Measurements from ENCODE around the gene FASTKD1. TPM values are rescaled to one million over a fixed set of nuclear protein-coding genes. Genes with fewer than 3 reads are reported as not detected.

FASTKD1 gene
- polyA plus RNA-seq, 1 of the 3 experiments (the other 2 are of a cell fraction), result 8.7 TPM

DNA sequence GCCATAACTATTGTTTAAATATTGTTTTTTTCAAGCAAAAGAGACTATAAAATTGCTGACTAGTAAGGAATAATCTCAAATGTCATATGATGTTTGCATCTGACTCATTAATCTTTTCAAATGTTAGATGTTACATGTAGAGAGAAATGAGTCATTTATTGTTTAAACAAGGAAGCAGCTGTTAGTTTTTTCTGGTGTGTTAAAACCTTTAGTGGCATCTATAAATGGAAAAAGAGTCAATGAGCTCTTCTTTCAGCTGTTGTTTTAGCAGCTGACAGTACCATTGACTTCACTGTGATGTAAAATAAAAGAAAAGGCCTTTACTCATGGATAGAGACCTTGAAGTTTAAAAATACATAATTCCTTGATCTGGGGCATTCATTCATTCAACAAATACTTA, 66.0 kb downstream of the FASTKD1 start:
- Histone ChIP-seq H3K27ac (ENCODE audit: low read depth in 2 of 2, low read length in 1 of 2) (no peak overlapping the region), H3K4me3 (ENCODE audit: low read depth in 2 of 2, low read length in 1 of 2) (no peak overlapping the region), H3K9me3 (no peaks in the 10 kb centered on the region), H2AFZ (ENCODE audit: low read depth) (no peak overlapping the region), H3K9ac (no peak overlapping the region), H3K4me1 (ENCODE audit: control insufficient read depth in 1 of 2, insufficient read depth in 2 of 2, low read depth in 1 of 2, low read length in 1 of 2) (0 out of 4 replicates have a peak, but pooled peaks cover 0 to 9% of the 10 kb centered on the region in 2 experiments), H3F3A (replicated peaks; ENCODE audit: insufficient read depth) (peaks cover 27% of the 10 kb centered on the region), H4K20me1 (ENCODE audit: insufficient read depth) (no peaks in the 10 kb centered on the region), H3K4me2 (no peak overlapping the region), H3K9me2 (no peaks in the 10 kb centered on the region), H3K27me3 (ENCODE audit: insufficient read depth) (no peaks in the 10 kb centered on the region), H3K36me3 (replicated peaks in 1 of 2; ENCODE audit: control insufficient read depth in 1 of 2, insufficient read depth in 2 of 2, low read length in 1 of 2) (peaks cover 5 to 11% of the 10 kb centered on the region in 2 experiments), H3K79me2 (ENCODE audit: insufficient read depth) (no peaks in the 10 kb centered on the region)
- DNase-seq, result no peak
- ChIA-PET CTCF (interaction anchor here (1.3 kb wide), 1 partner anchor 28 kb away, joined by 4 read pairs; no protein-coding TSS in a partner anchor), POLR2A (no interaction called here)
- TF ChIP-seq NFIC (IDR thresholded peaks at IDR 0.05; ENCODE audit: borderline replicate concordance) (no peak), FOSL2 (IDR thresholded peaks at IDR 0.05; ENCODE audit: borderline replicate concordance, low read depth) (peak; percentile 10; the same call in 1 of the 2 replicates), JUND (IDR thresholded peaks at IDR 0.05) (0 out of 2 replicates have a peak, but pooled peaks have one; percentile 4)

GRCh38 chr2:169504651-169505050, 69.0 kb downstream of the FASTKD1 start:
- H3K9ac ChIP-seq, result no peak overlapping the region
- ChIA-PET CTCF (no interaction called here), POLR2A (no interaction called here)
- H3K4me2 ChIP-seq, result no peak overlapping the region
- peaks cover 5 to 27% of the 10 kb centered on the region in 2 experiments for H3K36me3 ChIP-seq (replicated peaks in 1 of 2; ENCODE audit: control insufficient read depth in 1 of 2, insufficient read depth in 2 of 2, low read length in 1 of 2)
- no peaks in the 10 kb centered on the region for H3K27me3 ChIP-seq (ENCODE audit: insufficient read depth)
- no peaks in the 10 kb centered on the region for H4K20me1 ChIP-seq (ENCODE audit: insufficient read depth)
- no peaks in the 10 kb centered on the region for H3K79me2 ChIP-seq (ENCODE audit: insufficient read depth)
- H3K9me3 ChIP-seq, result no peaks in the 10 kb centered on the region
- DNase-seq, result no peak
- 98% methylated on average over 12 of the region's 19 CpGs for WGBS (ENCODE audit: low lambda C conversion rate)
- H3K4me3 ChIP-seq (ENCODE audit: low read depth in 2 of 2, low read length in 1 of 2), result no peak overlapping the region
- no peaks in the 10 kb centered on the region for H3K9me2 ChIP-seq
- H2AFZ ChIP-seq (ENCODE audit: low read depth), result no peak overlapping the region
- TF ChIP-seq TCF12 (IDR thresholded peaks at IDR 0.05) (no peak), MEF2A (IDR thresholded peaks at IDR 0.05; ENCODE audit: borderline replicate concordance, low read depth) (no peak), RAD21 (IDR thresholded peaks at IDR 0.05; ENCODE audit: low read length) (no peak)
- H3K4me1 ChIP-seq (ENCODE audit: control insufficient read depth in 1 of 2, insufficient read depth in 2 of 2, low read depth in 1 of 2, low read length in 1 of 2), result 0 out of 4 replicates have a peak, but pooled peaks cover 0 to 7% of the 10 kb centered on the region in 2 experiments
- no peak overlapping the region for H3K27ac ChIP-seq (ENCODE audit: low read depth in 2 of 2, low read length in 1 of 2)
- peaks cover 26% of the 10 kb centered on the region for H3F3A ChIP-seq (replicated peaks; ENCODE audit: insufficient read depth)

- no peak overlapping the region for H3K9ac ChIP-seq
- no peak for DNase-seq
- H3K27me3 ChIP-seq (ENCODE audit: insufficient read depth), result no peaks in the 10 kb centered on the region
- ChIA-PET POLR2A (no interaction called here), CTCF (no interaction called here)
- no peaks in the 10 kb centered on the region for H4K20me1 ChIP-seq (ENCODE audit: insufficient read depth)
- no peak overlapping the region for H3K4me3 ChIP-seq (ENCODE audit: low read depth in 2 of 2, low read length in 1 of 2)
- H3K27ac ChIP-seq (ENCODE audit: low read depth in 2 of 2, low read length in 1 of 2), result no peak overlapping the region
- no peak overlapping the region for H2AFZ ChIP-seq (ENCODE audit: low read depth)
- no peak overlapping the region for H3K4me2 ChIP-seq
- H3K9me3 ChIP-seq, result no peaks in the 10 kb centered on the region
- H3K4me1 ChIP-seq (ENCODE audit: control insufficient read depth in 1 of 2, insufficient read depth in 2 of 2, low read depth in 1 of 2, low read length in 1 of 2), result no peaks in the 10 kb centered on the region
- no peaks in the 10 kb centered on the region for H3K9me2 ChIP-seq
- WGBS (ENCODE audit: low lambda C conversion rate), result 96% methylated on average over 5 of the region's 5 CpGs
- H3K79me2 ChIP-seq (ENCODE audit: insufficient read depth), result no peaks in the 10 kb centered on the region
- no peaks in the 10 kb centered on the region for H3F3A ChIP-seq (replicated peaks; ENCODE audit: insufficient read depth)
- H3K36me3 ChIP-seq (replicated peaks in 1 of 2; ENCODE audit: control insufficient read depth in 1 of 2, insufficient read depth in 2 of 2, low read length in 1 of 2), result peaks cover 17 to 19% of the 10 kb centered on the region in 2 experiments
- TF ChIP-seq, protein P1, sequence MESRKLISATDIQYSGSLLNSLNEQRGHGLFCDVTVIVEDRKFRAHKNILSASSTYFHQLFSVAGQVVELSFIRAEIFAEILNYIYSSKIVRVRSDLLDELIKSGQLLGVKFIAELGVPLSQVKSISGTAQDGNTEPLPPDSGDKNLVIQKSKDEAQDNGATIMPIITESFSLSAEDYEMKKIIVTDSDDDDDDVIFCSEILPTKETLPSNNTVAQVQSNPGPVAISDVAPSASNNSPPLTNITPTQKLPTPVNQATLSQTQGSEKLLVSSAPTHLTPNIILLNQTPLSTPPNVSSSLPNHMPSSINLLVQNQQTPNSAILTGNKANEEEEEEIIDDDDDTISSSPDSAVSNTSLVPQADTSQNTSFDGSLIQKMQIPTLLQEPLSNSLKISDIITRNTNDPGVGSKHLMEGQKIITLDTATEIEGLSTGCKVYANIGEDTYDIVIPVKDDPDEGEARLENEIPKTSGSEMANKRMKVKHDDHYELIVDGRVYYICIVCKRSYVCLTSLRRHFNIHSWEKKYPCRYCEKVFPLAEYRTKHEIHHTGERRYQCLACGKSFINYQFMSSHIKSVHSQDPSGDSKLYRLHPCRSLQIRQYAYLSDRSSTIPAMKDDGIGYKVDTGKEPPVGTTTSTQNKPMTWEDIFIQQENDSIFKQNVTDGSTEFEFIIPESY (IDR thresholded peaks at IDR 0.05; ENCODE audit: borderline replicate concordance, low read depth), result no peak
- no peak for TF ChIP-seq TAF1 (IDR thresholded peaks at IDR 0.05; ENCODE audit: borderline replicate concordance, low read depth, low read length)
- no peak for TF ChIP-seq CHD2 (IDR thresholded peaks at IDR 0.05; ENCODE audit: low read length, partially characterized antibody)
- no peak for TF ChIP-seq POLR2AphosphoS5 (IDR thresholded peaks at IDR 0.05; ENCODE audit: low read depth, low read length)
- no peak for TF ChIP-seq ELF1 (IDR thresholded peaks at IDR 0.05)
- TF ChIP-seq GATA2 (CRISPR knock-in tag; IDR thresholded peaks at IDR 0.05), result no peak
- no peak for TF ChIP-seq CTCF (IDR thresholded peaks at IDR 0.05)
- no peak for TF ChIP-seq MAX (IDR thresholded peaks at IDR 0.05; ENCODE audit: low read depth)
- no peak for TF ChIP-seq FOSL2 (IDR thresholded peaks at IDR 0.05; ENCODE audit: borderline replicate concordance, low read depth)
- no peak for TF ChIP-seq RXRA (IDR thresholded peaks at IDR 0.05; ENCODE audit: borderline replicate concordance, low read depth)
- TF ChIP-seq TEAD4 (IDR thresholded peaks at IDR 0.05; ENCODE audit: borderline replicate concordance, insufficient read depth), result no peak
- TF ChIP-seq MEF2A (IDR thresholded peaks at IDR 0.05; ENCODE audit: borderline replicate concordance, low read depth), result no peak
- no peak for TF ChIP-seq FOXM1 (IDR thresholded peaks at IDR 0.05; ENCODE audit: low read depth)
- TF ChIP-seq, protein P2, sequence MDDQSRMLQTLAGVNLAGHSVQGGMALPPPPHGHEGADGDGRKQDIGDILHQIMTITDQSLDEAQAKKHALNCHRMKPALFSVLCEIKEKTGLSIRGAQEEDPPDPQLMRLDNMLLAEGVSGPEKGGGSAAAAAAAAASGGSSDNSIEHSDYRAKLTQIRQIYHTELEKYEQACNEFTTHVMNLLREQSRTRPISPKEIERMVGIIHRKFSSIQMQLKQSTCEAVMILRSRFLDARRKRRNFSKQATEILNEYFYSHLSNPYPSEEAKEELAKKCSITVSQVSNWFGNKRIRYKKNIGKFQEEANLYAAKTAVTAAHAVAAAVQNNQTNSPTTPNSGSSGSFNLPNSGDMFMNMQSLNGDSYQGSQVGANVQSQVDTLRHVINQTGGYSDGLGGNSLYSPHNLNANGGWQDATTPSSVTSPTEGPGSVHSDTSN (IDR thresholded peaks at IDR 0.05), result no peak
- TF ChIP-seq MXI1 (IDR thresholded peaks at IDR 0.05; ENCODE audit: low read depth, low read length), result no peak
These were observed 78.2 kb downstream of the FASTKD1 start for GRCh38 chr2:169495310-169495928.

All from SK-N-SH (cell line).